ENCODE results near the gene WTAP.

- TF ChIP-seq TAF1 (conservative IDR thresholded peaks at IDR 0.05) (no peak), CTCF (IDR thresholded peaks at IDR 0.05; ENCODE audit: low read depth, low read length, missing input control) (no peak), JUND (IDR thresholded peaks at IDR 0.05) (no peak), YY1 (IDR thresholded peaks at IDR 0.05) (no peak), EGR1 (IDR thresholded peaks at IDR 0.05; ENCODE audit: low read depth in 2 of 2) (no peak), ZBTB33 (IDR thresholded peaks at IDR 0.05) (no peak), FOXA1 (IDR thresholded peaks at IDR 0.05) (no peak), GABPA (IDR thresholded peaks at IDR 0.05 in 1 of 2, conservative IDR thresholded peaks at IDR 0.05 in 1 of 2) (no peak), HNF4G (IDR thresholded peaks at IDR 0.05) (no peak), RAD21 (IDR thresholded peaks at IDR 0.05) (no peak), FOXA2 (IDR thresholded peaks at IDR 0.05) (no peak)
- TF ChIP-seq, protein P1, sequence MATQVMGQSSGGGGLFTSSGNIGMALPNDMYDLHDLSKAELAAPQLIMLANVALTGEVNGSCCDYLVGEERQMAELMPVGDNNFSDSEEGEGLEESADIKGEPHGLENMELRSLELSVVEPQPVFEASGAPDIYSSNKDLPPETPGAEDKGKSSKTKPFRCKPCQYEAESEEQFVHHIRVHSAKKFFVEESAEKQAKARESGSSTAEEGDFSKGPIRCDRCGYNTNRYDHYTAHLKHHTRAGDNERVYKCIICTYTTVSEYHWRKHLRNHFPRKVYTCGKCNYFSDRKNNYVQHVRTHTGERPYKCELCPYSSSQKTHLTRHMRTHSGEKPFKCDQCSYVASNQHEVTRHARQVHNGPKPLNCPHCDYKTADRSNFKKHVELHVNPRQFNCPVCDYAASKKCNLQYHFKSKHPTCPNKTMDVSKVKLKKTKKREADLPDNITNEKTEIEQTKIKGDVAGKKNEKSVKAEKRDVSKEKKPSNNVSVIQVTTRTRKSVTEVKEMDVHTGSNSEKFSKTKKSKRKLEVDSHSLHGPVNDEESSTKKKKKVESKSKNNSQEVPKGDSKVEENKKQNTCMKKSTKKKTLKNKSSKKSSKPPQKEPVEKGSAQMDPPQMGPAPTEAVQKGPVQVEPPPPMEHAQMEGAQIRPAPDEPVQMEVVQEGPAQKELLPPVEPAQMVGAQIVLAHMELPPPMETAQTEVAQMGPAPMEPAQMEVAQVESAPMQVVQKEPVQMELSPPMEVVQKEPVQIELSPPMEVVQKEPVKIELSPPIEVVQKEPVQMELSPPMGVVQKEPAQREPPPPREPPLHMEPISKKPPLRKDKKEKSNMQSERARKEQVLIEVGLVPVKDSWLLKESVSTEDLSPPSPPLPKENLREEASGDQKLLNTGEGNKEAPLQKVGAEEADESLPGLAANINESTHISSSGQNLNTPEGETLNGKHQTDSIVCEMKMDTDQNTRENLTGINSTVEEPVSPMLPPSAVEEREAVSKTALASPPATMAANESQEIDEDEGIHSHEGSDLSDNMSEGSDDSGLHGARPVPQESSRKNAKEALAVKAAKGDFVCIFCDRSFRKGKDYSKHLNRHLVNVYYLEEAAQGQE (IDR thresholded peaks at IDR 0.05), result no peak
Observed at GRCh38 chr6:159778542-159779103, 51.3 kb downstream of the WTAP start.

All from liver (tissue), 3 donors.